Limb (tissue), 2 donors: ENCODE results near the gene CCSER2.

Experiments
- DNase-seq, 2 donors: peaks; one replicate each; pipeline ENCODE4 v3.0.0-alpha.2; 2016; ENCODE audit errors: extremely low spot score in 2 of 2

Gene CCSER2

GRCh38 chr10:84542522-84543490 lies 214.4 kb downstream of the CCSER2 start:
- DNase-seq, result no peak

- DNase-seq, result no peak
These were observed 215.6 kb downstream of the CCSER2 start for GRCh38 chr10:84543948-84544347.

- DNase-seq, result no peak
These were observed 217.3 kb downstream of the CCSER2 start for GRCh38 chr10:84545651-84546050.

- DNase-seq, result no peak
These were observed 218.2 kb downstream of the CCSER2 start for GRCh38 chr10:84546609-84547008.

GRCh38 chr10:84547616-84548015 lies 219.2 kb downstream of the CCSER2 start:
- no peak for DNase-seq

GRCh38 chr10:84548869-84549268 lies 220.5 kb downstream of the CCSER2 start:
- no peak for DNase-seq

- DNase-seq, result no peak
These were observed 221.2 kb downstream of the CCSER2 start for GRCh38 chr10:84549368-84550165.

- no peak for DNase-seq
These were observed 222.5 kb downstream of the CCSER2 start for GRCh38 chr10:84550756-84551436.

GRCh38 chr10:84551437-84552120 lies 223.2 kb downstream of the CCSER2 start:
- no peak for DNase-seq

- no peak for DNase-seq
These were observed 224.1 kb downstream of the CCSER2 start for GRCh38 chr10:84552478-84552877.

- DNase-seq, result no peak
These were observed 234.2 kb downstream of the CCSER2 start for GRCh38 chr10:84562592-84562991.

- no peak for DNase-seq
These were observed 235.0 kb downstream of the CCSER2 start for GRCh38 chr10:84563355-84563754.

- no peak for DNase-seq
These were observed 235.5 kb downstream of the CCSER2 start for GRCh38 chr10:84563868-84564267.

GRCh38 chr10:84565881-84566582 lies 237.6 kb downstream of the CCSER2 start:
- DNase-seq, result no peak

- no peak for DNase-seq
These were observed 238.7 kb downstream of the CCSER2 start for GRCh38 chr10:84567133-84567532.
